ENCODE data around the gene PPM1F. TPM values are rescaled to one million over a fixed set of nuclear protein-coding genes. Genes with fewer than 3 reads are reported as not detected.

PPM1F gene
- polyA plus RNA-seq, 2 of the 4 experiments (the other 2 are of a cell fraction) = 11.0 to 14.2 TPM

- Histone ChIP-seq H3K27ac (no peak overlapping the region), H3K4me2 (no peak overlapping the region), H3K4me3 (no peak overlapping the region), H3K4me1 (no peaks in the 10 kb centered on the region), H3K9me3 (no peaks in the 10 kb centered on the region)
- ChIA-PET CTCF (interaction anchor here (0.8 to 5.8 kb wide), 3 partner anchors 9 to 16 kb away, joined by 3 to 31 read pairs (median 4); no protein-coding TSS in a partner anchor), POLR2A (no interaction called here)
- no peak for ATAC-seq
- DNase-seq (ENCODE audit: low read depth in 1 of 2, low spot score in 1 of 2) = no peak
- TF ChIP-seq POLR2AphosphoS2 (conservative IDR thresholded peaks at IDR 0.05; ENCODE audit: low read length) (no peak), RARB (CRISPR knock-in tag; IDR thresholded peaks at IDR 0.05) (no peak), ZC3H11A (IDR thresholded peaks at IDR 0.05) (no peak), HOXA7 (CRISPR knock-in tag; IDR thresholded peaks at IDR 0.05) (no peak), ELK1 (IDR thresholded peaks at IDR 0.05; ENCODE audit: low read depth, low read length) (no peak), CHD2 (IDR thresholded peaks at IDR 0.05; ENCODE audit: low read length, partially characterized antibody) (no peak), NFE2L2 (conservative IDR thresholded peaks at IDR 0.05; ENCODE audit: low read length) (no peak), RCOR1 (IDR thresholded peaks at IDR 0.05; ENCODE audit: low read depth, low read length) (no peak)
- WGBS (ENCODE audit: missing lambda C conversion rate) = 84% methylated on average over 7 of the region's 8 CpGs
- no peak for FAIRE-seq
Observed at GRCh38 chr22:21921729-21922128, 30.9 kb downstream of the PPM1F start.

- Histone ChIP-seq H3K27ac (no peak overlapping the region), H3K4me2 (no peak overlapping the region), H3K9me3 (no peaks in the 10 kb centered on the region), H3K4me1 (no peaks in the 10 kb centered on the region), H3K4me3 (no peak overlapping the region)
- ChIA-PET CTCF (interaction anchor here (0.5 to 5.8 kb wide), 4 partner anchors 8 to 17 kb away, joined by 3 to 31 read pairs (median 4); no protein-coding TSS in a partner anchor), POLR2A (no interaction called here)
- TF ChIP-seq MAX (IDR thresholded peaks at IDR 0.05) (no peak), BCL3 (IDR thresholded peaks at IDR 0.05) (no peak), HDAC2 (IDR thresholded peaks at IDR 0.05) (no peak), CBX2 (IDR thresholded peaks at IDR 0.05; ENCODE audit: borderline replicate concordance, low read depth) (no peak), RAD21 (conservative IDR thresholded peaks at IDR 0.05 in 1 of 2, IDR thresholded peaks at IDR 0.05 in 1 of 2) (no peak), CTCF (IDR thresholded peaks at IDR 0.05) (no peak), CHD4 (IDR thresholded peaks at IDR 0.05; ENCODE audit: borderline replicate concordance) (no peak), TFCP2L1 (CRISPR knock-in tag; IDR thresholded peaks at IDR 0.05) (no peak), HES2 (IDR thresholded peaks at IDR 0.05) (no peak), SMC3 (IDR thresholded peaks at IDR 0.05) (no peak), RCOR1 (IDR thresholded peaks at IDR 0.05; ENCODE audit: low read depth, low read length) (no peak), POLR2A (IDR thresholded peaks at IDR 0.05; ENCODE audit: low read length) (no peak), JUNB (IDR thresholded peaks at IDR 0.05) (no peak)
- FAIRE-seq (no peak), ATAC-seq (no peak), DNase-seq (ENCODE audit: low read depth in 1 of 2, low spot score in 1 of 2) (no peak)
- 87% methylated on average over 12 of the region's 13 CpGs for WGBS (ENCODE audit: missing lambda C conversion rate)
Observed at GRCh38 chr22:21921184-21921721, 31.4 kb downstream of the PPM1F start.
